ENCODE data around the gene HSPBAP1. TPM values are rescaled to one million over a fixed set of nuclear protein-coding genes. Genes with fewer than 3 reads are reported as not detected.

The HSPBAP1 gene
- total RNA-seq, 6 experiments from 2014 or later, result 2.4 to 4.0 (median 3.3) TPM

- TF ChIP-seq CTCF (IDR thresholded peaks at IDR 0.05) (no peak), POLR2A (IDR thresholded peaks at IDR 0.05) (no peak)
- WGBS (ENCODE audit: insufficient coverage, low coverage, low lambda C conversion rate, missing lambda C conversion rate), result 85% methylated on average over 5 of the region's 5 CpGs
- DNase-seq, result no peak
- no peak overlapping the region for H3K27ac ChIP-seq
- intact Hi-C loops (cut with DNase I), result no loop called here
- no peaks in the 10 kb centered on the region for H3K36me3 ChIP-seq
- no peaks in the 10 kb centered on the region for H3K27me3 ChIP-seq
- H3K4me1 ChIP-seq, result no peaks in the 10 kb centered on the region
- ATAC-seq, result no peak
- no peaks in the 10 kb centered on the region for H3K9me3 ChIP-seq
- H3K4me3 ChIP-seq, result no peak overlapping the region
Observed at GRCh38 chr3:122776675-122777468, 16.8 kb downstream of the HSPBAP1 start.

- H3K4me1 ChIP-seq, result no peaks in the 10 kb centered on the region
- H3K36me3 ChIP-seq, result no peaks in the 10 kb centered on the region
- H3K4me3 ChIP-seq, result no peak overlapping the region
- no peaks in the 10 kb centered on the region for H3K27me3 ChIP-seq
- peak in 1 of 4 donors; percentile 18 for ATAC-seq
- DNase-seq, result no peak
- 96% methylated on average over 3 of the region's 3 CpGs for WGBS (ENCODE audit: insufficient coverage, low coverage, low lambda C conversion rate, missing lambda C conversion rate)
- TF ChIP-seq POLR2A (IDR thresholded peaks at IDR 0.05), result no peak
- no peak for TF ChIP-seq CTCF (IDR thresholded peaks at IDR 0.05)
- no peaks in the 10 kb centered on the region for H3K9me3 ChIP-seq
- intact Hi-C loops (cut with DNase I), result no loop called here
- no peak overlapping the region for H3K27ac ChIP-seq
Observed at GRCh38 chr3:122774564-122774963, 19.1 kb downstream of the HSPBAP1 start.

GRCh38 chr3:122773944-122774509 lies 19.6 kb downstream of the HSPBAP1 start:
- WGBS (ENCODE audit: insufficient coverage, low coverage, low lambda C conversion rate, missing lambda C conversion rate), result 78% methylated on average over 3 of the region's 3 CpGs
- TF ChIP-seq POLR2A (IDR thresholded peaks at IDR 0.05) (no peak), CTCF (IDR thresholded peaks at IDR 0.05) (no peak)
- Histone ChIP-seq H3K4me1 (no peaks in the 10 kb centered on the region), H3K9me3 (no peaks in the 10 kb centered on the region), H3K36me3 (no peaks in the 10 kb centered on the region), H3K27me3 (no peaks in the 10 kb centered on the region), H3K27ac (no peak overlapping the region), H3K4me3 (no peak overlapping the region)
- ATAC-seq, result peak in 3 of 4 donors; percentile 33 to 68 (median 54)
- DNase-seq, result no peak
- intact Hi-C loops (cut with DNase I), result no loop called here

GRCh38 chr3:122772827-122773226 lies 20.8 kb downstream of the HSPBAP1 start:
- H3K36me3 ChIP-seq, result no peaks in the 10 kb centered on the region
- no peak for DNase-seq
- H3K9me3 ChIP-seq, result no peaks in the 10 kb centered on the region
- no peak overlapping the region for H3K27ac ChIP-seq
- no peaks in the 10 kb centered on the region for H3K4me1 ChIP-seq
- 80% methylated on average over 1 of the region's 1 CpG for WGBS (ENCODE audit: insufficient coverage, low coverage, low lambda C conversion rate, missing lambda C conversion rate)
- no peak for TF ChIP-seq CTCF (IDR thresholded peaks at IDR 0.05)
- no peak for TF ChIP-seq POLR2A (IDR thresholded peaks at IDR 0.05)
- intact Hi-C loops (cut with DNase I), result no loop called here
- ATAC-seq, result no peak
- H3K4me3 ChIP-seq, result no peak overlapping the region
- no peaks in the 10 kb centered on the region for H3K27me3 ChIP-seq
